SK-N-SH treated with all-trans-retinoic acid at 6 μM for 48 hours (cell line): Measurements from ENCODE around the gene DLX1.

Experiments
- ATAC-seq: fragments of 200-7000 bp; cut with Tn5 transposase; 3 replicates; pipeline ENCODE4 v1.9.1; 2020; ENCODE audit warnings: mild to moderate bottlenecking, moderate library complexity
- CSDC2 ChIP-seq: fragments of 250-450 bp; sonication (Bioruptor Pico); IDR thresholded peaks from 2 replicates; pipeline ENCODE4 v1.5.0; 2020; ENCODE audit warnings: mild to moderate bottlenecking, moderate library complexity
- ESRRG ChIP-seq: fragments of 250-450 bp; sonication (Bioruptor Pico); IDR thresholded peaks from 2 replicates; pipeline ENCODE4 v1.6.1; 2021; ENCODE audit warnings: mild to moderate bottlenecking
- GLIS3 ChIP-seq: fragments of 250-450 bp; sonication (Bioruptor Pico); IDR thresholded peaks from 2 replicates; pipeline ENCODE4 v1.5.0; 2020; ENCODE audit warnings: mild to moderate bottlenecking, moderate library complexity
- OSR1 ChIP-seq: fragments of 250-450 bp; sonication (Bioruptor Pico); IDR thresholded peaks from 2 replicates; pipeline ENCODE4 v1.8.0; 2022; ENCODE audit warnings: moderate library complexity, mild to moderate bottlenecking, inconsistent platforms
- PPARA ChIP-seq: fragments of 250-450 bp; sonication (Bioruptor Pico); IDR thresholded peaks from 2 replicates; pipeline ENCODE4 v1.5.0; 2020; ENCODE audit warnings: mild to moderate bottlenecking, borderline replicate concordance
- RARB ChIP-seq: fragments of 250-450 bp; sonication (Bioruptor Pico); IDR thresholded peaks from 2 replicates; pipeline ENCODE4 v1.8.0; 2021; ENCODE audit warnings: mild to moderate bottlenecking, moderate library complexity
- ZC3H10 ChIP-seq: fragments of 250-450 bp; sonication (Bioruptor Pico); IDR thresholded peaks from 2 replicates; pipeline ENCODE4 v1.5.1; 2021; ENCODE audit warnings: mild to moderate bottlenecking, moderate library complexity
- ZFP3 ChIP-seq: fragments of 250-450 bp; sonication (Bioruptor Pico); IDR thresholded peaks from 2 replicates; pipeline ENCODE4 v1.5.0; 2020; ENCODE audit warnings: mild to moderate bottlenecking, moderate library complexity
- ZNF8 ChIP-seq: fragments of 450-650 bp; formaldehyde crosslinking; IDR thresholded peaks from 2 replicates; pipeline ENCODE4 v1.5.0; 2020; ENCODE audit warnings: mild to moderate bottlenecking, moderate library complexity
- TF ChIP-seq, protein P1 (sequence below): fragments of 250-450 bp; sonication (Bioruptor Pico); IDR thresholded peaks from 2 replicates; pipeline ENCODE4 v1.8.0; 2020; ENCODE audit warnings: mild to moderate bottlenecking, moderate library complexity, borderline replicate concordance
- TF ChIP-seq, protein P2 (sequence below): fragments of 250-450 bp; sonication (Bioruptor Pico); IDR thresholded peaks from 2 replicates; pipeline ENCODE4 v1.5.1; 2021; ENCODE audit warnings: mild to moderate bottlenecking, moderate library complexity
- TF ChIP-seq, protein P3 (sequence below): fragments of 250-450 bp; sonication (Bioruptor Pico); IDR thresholded peaks from 2 replicates; pipeline ENCODE4 v1.8.0; 2021; ENCODE audit warnings: low read depth, mild to moderate bottlenecking, moderate library complexity, borderline replicate concordance
- TF ChIP-seq, protein P4 (sequence below): fragments of 250-450 bp; sonication (Bioruptor Pico); IDR thresholded peaks from 2 replicates; pipeline ENCODE4 v1.5.0; 2020; ENCODE audit warnings: mild to moderate bottlenecking, moderate library complexity

Gene DLX1

DNA sequence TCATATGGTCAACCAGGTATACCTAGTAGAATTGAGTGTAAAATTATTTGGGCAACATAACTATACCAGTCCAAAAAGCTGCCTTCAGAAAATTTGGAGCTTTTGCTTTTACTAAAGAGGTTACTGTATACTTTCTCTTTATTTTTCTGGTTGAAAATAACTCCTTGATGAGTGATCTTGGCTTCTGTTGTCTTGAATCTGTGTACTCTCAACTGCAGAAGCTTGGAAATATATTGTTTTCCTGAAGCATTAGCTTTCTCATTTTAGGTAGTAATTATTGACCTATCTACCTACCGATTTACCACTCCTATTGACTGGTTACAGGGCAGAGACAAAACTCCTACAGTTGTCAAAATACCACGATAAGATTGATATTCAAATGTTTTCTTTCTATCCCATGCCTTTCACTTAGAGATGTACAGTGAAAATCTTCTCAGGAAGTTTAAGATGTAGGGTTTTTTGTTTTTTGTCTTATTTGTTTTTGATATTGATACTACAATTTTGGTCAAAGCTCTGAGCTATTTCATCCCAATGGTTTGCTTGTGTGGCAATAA is 35.7 kb upstream of the DLX1 start:
- TF ChIP-seq, protein P1, sequence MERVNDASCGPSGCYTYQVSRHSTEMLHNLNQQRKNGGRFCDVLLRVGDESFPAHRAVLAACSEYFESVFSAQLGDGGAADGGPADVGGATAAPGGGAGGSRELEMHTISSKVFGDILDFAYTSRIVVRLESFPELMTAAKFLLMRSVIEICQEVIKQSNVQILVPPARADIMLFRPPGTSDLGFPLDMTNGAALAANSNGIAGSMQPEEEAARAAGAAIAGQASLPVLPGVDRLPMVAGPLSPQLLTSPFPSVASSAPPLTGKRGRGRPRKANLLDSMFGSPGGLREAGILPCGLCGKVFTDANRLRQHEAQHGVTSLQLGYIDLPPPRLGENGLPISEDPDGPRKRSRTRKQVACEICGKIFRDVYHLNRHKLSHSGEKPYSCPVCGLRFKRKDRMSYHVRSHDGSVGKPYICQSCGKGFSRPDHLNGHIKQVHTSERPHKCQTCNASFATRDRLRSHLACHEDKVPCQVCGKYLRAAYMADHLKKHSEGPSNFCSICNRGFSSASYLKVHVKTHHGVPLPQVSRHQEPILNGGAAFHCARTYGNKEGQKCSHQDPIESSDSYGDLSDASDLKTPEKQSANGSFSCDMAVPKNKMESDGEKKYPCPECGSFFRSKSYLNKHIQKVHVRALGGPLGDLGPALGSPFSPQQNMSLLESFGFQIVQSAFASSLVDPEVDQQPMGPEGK (CRISPR knock-in tag): no peak
- TF ChIP-seq, protein P2, sequence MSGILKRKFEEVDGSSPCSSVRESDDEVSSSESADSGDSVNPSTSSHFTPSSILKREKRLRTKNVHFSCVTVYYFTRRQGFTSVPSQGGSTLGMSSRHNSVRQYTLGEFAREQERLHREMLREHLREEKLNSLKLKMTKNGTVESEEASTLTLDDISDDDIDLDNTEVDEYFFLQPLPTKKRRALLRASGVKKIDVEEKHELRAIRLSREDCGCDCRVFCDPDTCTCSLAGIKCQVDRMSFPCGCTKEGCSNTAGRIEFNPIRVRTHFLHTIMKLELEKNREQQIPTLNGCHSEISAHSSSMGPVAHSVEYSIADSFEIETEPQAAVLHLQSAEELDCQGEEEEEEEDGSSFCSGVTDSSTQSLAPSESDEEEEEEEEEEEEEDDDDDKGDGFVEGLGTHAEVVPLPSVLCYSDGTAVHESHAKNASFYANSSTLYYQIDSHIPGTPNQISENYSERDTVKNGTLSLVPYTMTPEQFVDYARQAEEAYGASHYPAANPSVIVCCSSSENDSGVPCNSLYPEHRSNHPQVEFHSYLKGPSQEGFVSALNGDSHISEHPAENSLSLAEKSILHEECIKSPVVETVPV (CRISPR knock-in tag): no peak
- TF ChIP-seq, protein P3, sequence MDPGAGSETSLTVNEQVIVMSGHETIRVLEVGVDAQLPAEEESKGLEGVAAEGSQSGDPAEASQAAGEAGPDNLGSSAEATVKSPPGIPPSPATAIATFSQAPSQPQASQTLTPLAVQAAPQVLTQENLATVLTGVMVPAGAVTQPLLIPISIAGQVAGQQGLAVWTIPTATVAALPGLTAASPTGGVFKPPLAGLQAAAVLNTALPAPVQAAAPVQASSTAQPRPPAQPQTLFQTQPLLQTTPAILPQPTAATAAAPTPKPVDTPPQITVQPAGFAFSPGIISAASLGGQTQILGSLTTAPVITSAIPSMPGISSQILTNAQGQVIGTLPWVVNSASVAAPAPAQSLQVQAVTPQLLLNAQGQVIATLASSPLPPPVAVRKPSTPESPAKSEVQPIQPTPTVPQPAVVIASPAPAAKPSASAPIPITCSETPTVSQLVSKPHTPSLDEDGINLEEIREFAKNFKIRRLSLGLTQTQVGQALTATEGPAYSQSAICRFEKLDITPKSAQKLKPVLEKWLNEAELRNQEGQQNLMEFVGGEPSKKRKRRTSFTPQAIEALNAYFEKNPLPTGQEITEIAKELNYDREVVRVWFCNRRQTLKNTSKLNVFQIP (CRISPR knock-in tag): no peak
- TF ChIP-seq ESRRG (CRISPR knock-in tag): no peak
- ATAC-seq: no peak

DNA sequence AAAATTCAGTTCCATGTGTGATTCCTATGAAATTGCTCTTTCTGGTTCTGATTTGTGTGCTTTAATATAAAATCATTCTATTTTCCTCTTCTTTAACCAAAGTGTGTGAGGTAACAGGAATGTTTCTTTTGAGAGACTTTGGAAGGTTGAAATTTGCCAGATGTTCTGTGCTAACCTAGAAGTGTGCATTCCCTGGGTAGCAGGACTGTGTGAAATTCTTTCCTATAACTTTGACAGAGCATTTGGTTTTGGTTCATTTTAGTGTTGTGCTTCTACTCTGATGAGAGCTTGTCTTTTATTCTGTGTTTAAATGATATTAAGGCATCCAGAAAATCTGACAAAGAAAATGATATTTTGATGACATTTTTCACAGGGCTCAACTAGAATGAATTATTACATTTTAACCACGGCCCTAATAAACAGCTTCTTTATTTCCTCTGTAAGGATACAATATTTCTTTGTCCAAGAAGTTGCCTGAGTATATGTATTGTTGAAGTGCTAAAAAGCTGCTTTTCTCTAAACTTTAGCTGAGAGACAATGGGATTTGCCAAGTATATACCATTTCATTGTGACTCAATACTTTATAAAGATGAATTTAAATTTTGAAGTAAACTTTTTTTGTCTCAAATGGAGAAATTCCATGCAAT is 34.7 kb upstream of the DLX1 start:
- TF ChIP-seq CSDC2: no peak
- TF ChIP-seq, protein P2 (CRISPR knock-in tag): no peak
- no peak for TF ChIP-seq OSR1 (CRISPR knock-in tag)
- TF ChIP-seq ZC3H10 (CRISPR knock-in tag): no peak
- TF ChIP-seq ZFP3 (CRISPR knock-in tag): no peak
- no peak for TF ChIP-seq ZNF8 (CRISPR knock-in tag)
- peak; percentile 42; the same call in 2 of the 3 replicates for ATAC-seq

DNA sequence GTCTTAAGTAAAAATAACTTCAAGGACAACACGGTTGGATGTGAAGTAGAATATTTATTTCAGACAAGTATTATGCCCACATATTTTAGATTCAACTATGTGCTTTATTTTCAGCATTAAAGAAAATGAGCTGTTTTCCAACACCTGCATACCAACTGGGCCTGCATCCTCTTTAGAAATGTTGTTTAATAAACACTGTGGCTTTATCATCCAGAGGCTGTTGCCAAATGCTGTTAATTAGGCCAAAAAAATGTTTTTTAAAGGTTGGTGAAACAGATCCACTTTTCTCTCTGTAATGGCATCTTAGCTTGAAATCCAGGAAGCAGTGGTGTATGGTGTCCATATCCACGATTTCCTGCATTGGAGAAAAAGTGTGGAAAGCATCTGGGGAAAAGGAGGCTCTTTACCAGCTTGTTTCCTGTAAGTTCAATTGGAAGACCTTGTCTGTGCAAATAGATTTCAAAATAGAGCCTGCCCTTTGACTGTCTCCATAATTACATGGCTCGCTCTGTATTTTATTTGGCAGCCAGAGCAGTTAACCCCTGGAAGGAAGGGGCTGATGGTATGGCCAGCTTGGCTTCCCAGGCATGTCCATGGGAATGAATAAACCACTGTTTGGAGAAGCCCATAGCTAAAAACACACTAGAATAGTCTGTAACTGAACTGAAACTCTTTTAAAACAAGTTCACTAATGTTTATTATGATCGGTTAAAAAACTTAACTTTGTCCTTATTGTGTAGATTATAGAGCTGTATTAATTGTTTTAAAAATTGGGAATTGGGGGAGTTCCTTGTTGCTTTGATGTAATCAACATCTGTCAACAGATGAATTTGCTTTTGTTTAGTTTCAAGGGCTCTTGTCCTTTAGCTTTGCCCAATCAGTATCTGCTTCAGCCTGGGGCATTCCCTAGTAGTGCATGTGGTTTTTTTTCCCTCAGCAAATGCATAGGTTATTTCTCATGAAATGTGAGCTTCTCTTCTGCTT is 33.0 kb upstream of the DLX1 start:
- TF ChIP-seq ZFP3 (CRISPR knock-in tag): no peak
- no peak for TF ChIP-seq ESRRG (CRISPR knock-in tag)
- TF ChIP-seq RARB (CRISPR knock-in tag): no peak
- TF ChIP-seq, protein P4, sequence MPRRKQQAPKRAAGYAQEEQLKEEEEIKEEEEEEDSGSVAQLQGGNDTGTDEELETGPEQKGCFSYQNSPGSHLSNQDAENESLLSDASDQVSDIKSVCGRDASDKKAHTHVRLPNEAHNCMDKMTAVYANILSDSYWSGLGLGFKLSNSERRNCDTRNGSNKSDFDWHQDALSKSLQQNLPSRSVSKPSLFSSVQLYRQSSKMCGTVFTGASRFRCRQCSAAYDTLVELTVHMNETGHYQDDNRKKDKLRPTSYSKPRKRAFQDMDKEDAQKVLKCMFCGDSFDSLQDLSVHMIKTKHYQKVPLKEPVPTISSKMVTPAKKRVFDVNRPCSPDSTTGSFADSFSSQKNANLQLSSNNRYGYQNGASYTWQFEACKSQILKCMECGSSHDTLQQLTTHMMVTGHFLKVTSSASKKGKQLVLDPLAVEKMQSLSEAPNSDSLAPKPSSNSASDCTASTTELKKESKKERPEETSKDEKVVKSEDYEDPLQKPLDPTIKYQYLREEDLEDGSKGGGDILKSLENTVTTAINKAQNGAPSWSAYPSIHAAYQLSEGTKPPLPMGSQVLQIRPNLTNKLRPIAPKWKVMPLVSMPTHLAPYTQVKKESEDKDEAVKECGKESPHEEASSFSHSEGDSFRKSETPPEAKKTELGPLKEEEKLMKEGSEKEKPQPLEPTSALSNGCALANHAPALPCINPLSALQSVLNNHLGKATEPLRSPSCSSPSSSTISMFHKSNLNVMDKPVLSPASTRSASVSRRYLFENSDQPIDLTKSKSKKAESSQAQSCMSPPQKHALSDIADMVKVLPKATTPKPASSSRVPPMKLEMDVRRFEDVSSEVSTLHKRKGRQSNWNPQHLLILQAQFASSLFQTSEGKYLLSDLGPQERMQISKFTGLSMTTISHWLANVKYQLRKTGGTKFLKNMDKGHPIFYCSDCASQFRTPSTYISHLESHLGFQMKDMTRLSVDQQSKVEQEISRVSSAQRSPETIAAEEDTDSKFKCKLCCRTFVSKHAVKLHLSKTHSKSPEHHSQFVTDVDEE (CRISPR knock-in tag): no peak
- no peak for TF ChIP-seq PPARA (CRISPR knock-in tag)
- TF ChIP-seq, protein P3 (CRISPR knock-in tag): no peak
- TF ChIP-seq GLIS3: no peak
- no peak for ATAC-seq
